HepG2 (cell line): ENCODE measurements around the gene MAT2A. TPM values are rescaled to one million over a fixed set of nuclear protein-coding genes. Genes with fewer than 3 reads are reported as not detected.
A peak's percentile ranks its signal among the peaks of the same experiment; 100 is the strongest.

ENCODE experiments used
- FOXJ3 ChIP-seq: sonication (generic); formaldehyde crosslinking; IDR thresholded peaks from 2 replicates; pipeline ENCODE4 v1.4.0; 2020; ENCODE audit warnings: missing genetic modification reagents, mild to moderate bottlenecking, borderline replicate concordance
- NFKBIZ ChIP-seq: IDR thresholded peaks from 2 replicates; pipeline ENCODE4 v1.6.1; 2018; ENCODE audit warnings: missing genetic modification reagents, missing compliant biosample characterization
- NKX3-1 ChIP-seq: sonication (generic); formaldehyde crosslinking; IDR thresholded peaks from 2 replicates; pipeline ENCODE4 v1.5.0; 2020; ENCODE audit warnings: missing genetic modification reagents
- RORA ChIP-seq: sonication (generic); formaldehyde crosslinking; IDR thresholded peaks from 2 replicates; pipeline ENCODE4 v1.5.0; 2020; ENCODE audit warnings: mild to moderate bottlenecking, missing genetic modification reagents, moderate library complexity
- SAP130 ChIP-seq: IDR thresholded peaks from 2 replicates; pipeline ENCODE4 v1.6.1; 2016; ENCODE audit warnings: low read depth
- ZKSCAN5 ChIP-seq: sonication (generic); formaldehyde crosslinking; IDR thresholded peaks from 2 replicates; pipeline ENCODE4 v1.5.1; 2020; ENCODE audit warnings: mild to moderate bottlenecking, missing genetic modification reagents
- ZMYM2 ChIP-seq: sonication (generic); formaldehyde crosslinking; IDR thresholded peaks from 2 replicates; pipeline ENCODE4 v1.8.0; 2022; ENCODE audit warnings: mild to moderate bottlenecking, missing genetic modification reagents
- ZNF44 ChIP-seq: sonication (generic); formaldehyde crosslinking; IDR thresholded peaks from 2 replicates; pipeline ENCODE4 v1.5.1; 2020; ENCODE audit warnings: mild to moderate bottlenecking, missing genetic modification reagents
- polyA plus RNA-seq, 8 experiments: library from polyadenylated mRNA; depleted of rRNA in 3 of 8; stranded (reverse) in 7 of 8; unstranded in 1 of 8; fragments of >200 nt; fragmentation: Illumina TruSeq in 4 of 8; extraction: Trizol in 4 of 8; gene quantifications; 2 replicates each; pipeline versions ENCODE4 v1.2.1 to v1.2.3, GENCODE V29; 2011 to 2016; ENCODE audit warnings: low read depth in 4 of 8, missing spikeins in 1 of 8, mixed read lengths in 1 of 8; ENCODE audit not compliant: insufficient read depth in 1 of 8
- total RNA-seq, 5 experiments: library from RNA; depleted of rRNA; stranded (reverse); fragments of >200 nt; fragmentation: Illumina TruSeq; extraction: Trizol; gene quantifications; 2 replicates each; pipeline ENCODE4 v1.2.3, GENCODE V29; 2016; ENCODE audit warnings: low read depth in 1 of 5
- TF ChIP-seq, protein P1 (sequence below): sonication (generic); formaldehyde crosslinking; IDR thresholded peaks from 2 replicates; pipeline ENCODE4 v1.5.0; 2020; ENCODE audit warnings: mild to moderate bottlenecking, missing genetic modification reagents
- TF ChIP-seq, protein P2 (sequence below): IDR thresholded peaks from 2 replicates; pipeline ENCODE4 v1.6.1; 2012; ENCODE audit warnings: low read length, improper control_type of control experiment
- TF ChIP-seq, protein P3 (sequence below): sonication (generic); formaldehyde crosslinking; IDR thresholded peaks from 2 replicates; pipeline ENCODE4 v1.5.0; 2020; ENCODE audit warnings: missing genetic modification reagents
- TF ChIP-seq, protein P4 (sequence below): sonication (generic); formaldehyde crosslinking; IDR thresholded peaks from 2 replicates; pipeline ENCODE4 v1.4.0; 2020; ENCODE audit warnings: missing genetic modification reagents
- TF ChIP-seq, protein P5 (sequence below): sonication (generic); formaldehyde crosslinking; IDR thresholded peaks from 2 replicates; pipeline ENCODE4 v1.4.0; 2020; ENCODE audit warnings: missing genetic modification reagents

The MAT2A gene
- total and polyA plus RNA-seq, 2 of the 13 experiments (the other 11 are each of a cell fraction or from before 2014, with no cell fraction given), result 155 to 331 TPM

DNA sequence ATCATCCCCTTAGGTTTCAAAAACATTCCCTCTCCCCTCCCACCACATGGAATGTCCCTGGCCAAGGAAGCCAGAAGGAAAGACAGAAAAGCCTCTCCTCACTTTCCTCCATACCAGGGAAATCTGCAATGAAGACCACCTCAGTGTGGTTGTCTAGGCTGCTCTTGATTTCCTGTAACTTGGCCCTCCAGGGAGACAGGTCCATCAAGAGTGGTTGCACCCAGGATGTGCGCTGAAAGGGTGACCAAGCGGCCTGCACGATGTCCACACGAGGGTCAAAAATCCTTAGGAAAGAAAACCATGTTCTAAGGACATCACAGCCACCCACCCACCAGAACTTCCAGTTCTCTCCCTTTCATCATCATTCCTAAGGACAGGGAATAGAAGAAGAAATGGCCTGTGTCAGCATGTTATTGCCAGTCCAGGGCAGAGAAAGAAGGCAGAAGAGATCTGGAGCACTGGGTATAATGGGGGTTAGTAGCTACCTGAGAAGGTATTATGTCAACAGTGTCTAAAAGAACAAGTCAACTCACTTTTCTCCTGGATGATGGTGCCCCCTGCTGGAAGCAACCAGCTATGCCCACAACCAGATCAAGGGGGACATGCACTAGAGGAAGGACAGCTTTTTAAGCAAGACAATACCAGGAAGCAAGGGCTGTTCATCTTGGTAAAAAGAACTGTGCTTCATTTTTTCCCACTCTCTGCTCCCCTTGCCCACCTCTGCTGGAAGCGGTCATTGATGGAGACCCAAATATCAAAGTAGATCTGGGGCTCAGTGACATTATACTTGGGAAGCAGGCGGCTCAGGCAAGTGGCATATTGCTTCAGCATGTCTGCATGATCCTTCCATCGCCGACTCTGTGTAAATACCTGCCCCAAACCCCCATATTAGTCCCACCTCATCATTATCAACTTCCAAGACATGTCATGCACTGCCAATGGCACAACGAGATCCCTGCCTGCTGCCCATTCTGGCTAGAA is 13.0 kb downstream of the MAT2A start (continued):
- TF ChIP-seq, protein P1, sequence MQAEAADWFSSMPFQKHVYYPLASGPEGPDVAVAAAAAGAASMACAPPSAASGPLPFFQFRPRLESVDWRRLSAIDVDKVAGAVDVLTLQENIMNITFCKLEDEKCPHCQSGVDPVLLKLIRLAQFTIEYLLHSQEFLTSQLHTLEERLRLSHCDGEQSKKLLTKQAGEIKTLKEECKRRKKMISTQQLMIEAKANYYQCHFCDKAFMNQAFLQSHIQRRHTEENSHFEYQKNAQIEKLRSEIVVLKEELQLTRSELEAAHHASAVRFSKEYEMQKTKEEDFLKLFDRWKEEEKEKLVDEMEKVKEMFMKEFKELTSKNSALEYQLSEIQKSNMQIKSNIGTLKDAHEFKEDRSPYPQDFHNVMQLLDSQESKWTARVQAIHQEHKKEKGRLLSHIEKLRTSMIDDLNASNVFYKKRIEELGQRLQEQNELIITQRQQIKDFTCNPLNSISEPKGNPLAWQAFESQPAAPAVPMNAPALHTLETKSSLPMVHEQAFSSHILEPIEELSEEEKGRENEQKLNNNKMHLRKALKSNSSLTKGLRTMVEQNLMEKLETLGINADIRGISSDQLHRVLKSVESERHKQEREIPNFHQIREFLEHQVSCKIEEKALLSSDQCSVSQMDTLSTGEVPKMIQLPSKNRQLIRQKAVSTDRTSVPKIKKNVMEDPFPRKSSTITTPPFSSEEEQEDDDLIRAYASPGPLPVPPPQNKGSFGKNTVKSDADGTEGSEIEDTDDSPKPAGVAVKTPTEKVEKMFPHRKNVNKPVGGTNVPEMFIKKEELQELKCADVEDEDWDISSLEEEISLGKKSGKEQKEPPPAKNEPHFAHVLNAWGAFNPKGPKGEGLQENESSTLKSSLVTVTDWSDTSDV (CRISPR knock-in tag), result no peak
- TF ChIP-seq NFKBIZ (CRISPR knock-in tag) (no peak), RORA (CRISPR knock-in tag) (no peak), NKX3-1 (no peak), ZNF44 (CRISPR knock-in tag) (0 out of 2 replicates have a peak, but pooled peaks have one; percentile 4), ZKSCAN5 (no peak), FOXJ3 (CRISPR knock-in tag) (no peak), SAP130 (CRISPR knock-in tag) (peak; percentile 51), ZMYM2 (no peak)
- TF ChIP-seq, protein P2, sequence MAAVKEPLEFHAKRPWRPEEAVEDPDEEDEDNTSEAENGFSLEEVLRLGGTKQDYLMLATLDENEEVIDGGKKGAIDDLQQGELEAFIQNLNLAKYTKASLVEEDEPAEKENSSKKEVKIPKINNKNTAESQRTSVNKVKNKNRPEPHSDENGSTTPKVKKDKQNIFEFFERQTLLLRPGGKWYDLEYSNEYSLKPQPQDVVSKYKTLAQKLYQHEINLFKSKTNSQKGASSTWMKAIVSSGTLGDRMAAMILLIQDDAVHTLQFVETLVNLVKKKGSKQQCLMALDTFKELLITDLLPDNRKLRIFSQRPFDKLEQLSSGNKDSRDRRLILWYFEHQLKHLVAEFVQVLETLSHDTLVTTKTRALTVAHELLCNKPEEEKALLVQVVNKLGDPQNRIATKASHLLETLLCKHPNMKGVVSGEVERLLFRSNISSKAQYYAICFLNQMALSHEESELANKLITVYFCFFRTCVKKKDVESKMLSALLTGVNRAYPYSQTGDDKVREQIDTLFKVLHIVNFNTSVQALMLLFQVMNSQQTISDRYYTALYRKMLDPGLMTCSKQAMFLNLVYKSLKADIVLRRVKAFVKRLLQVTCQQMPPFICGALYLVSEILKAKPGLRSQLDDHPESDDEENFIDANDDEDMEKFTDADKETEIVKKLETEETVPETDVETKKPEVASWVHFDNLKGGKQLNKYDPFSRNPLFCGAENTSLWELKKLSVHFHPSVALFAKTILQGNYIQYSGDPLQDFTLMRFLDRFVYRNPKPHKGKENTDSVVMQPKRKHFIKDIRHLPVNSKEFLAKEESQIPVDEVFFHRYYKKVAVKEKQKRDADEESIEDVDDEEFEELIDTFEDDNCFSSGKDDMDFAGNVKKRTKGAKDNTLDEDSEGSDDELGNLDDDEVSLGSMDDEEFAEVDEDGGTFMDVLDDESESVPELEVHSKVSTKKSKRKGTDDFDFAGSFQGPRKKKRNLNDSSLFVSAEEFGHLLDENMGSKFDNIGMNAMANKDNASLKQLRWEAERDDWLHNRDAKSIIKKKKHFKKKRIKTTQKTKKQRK, result no peak
- TF ChIP-seq, protein P3, sequence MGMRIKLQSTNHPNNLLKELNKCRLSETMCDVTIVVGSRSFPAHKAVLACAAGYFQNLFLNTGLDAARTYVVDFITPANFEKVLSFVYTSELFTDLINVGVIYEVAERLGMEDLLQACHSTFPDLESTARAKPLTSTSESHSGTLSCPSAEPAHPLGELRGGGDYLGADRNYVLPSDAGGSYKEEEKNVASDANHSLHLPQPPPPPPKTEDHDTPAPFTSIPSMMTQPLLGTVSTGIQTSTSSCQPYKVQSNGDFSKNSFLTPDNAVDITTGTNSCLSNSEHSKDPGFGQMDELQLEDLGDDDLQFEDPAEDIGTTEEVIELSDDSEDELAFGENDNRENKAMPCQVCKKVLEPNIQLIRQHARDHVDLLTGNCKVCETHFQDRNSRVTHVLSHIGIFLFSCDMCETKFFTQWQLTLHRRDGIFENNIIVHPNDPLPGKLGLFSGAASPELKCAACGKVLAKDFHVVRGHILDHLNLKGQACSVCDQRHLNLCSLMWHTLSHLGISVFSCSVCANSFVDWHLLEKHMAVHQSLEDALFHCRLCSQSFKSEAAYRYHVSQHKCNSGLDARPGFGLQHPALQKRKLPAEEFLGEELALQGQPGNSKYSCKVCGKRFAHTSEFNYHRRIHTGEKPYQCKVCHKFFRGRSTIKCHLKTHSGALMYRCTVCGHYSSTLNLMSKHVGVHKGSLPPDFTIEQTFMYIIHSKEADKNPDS (CRISPR knock-in tag), result no peak
- TF ChIP-seq, protein P4, sequence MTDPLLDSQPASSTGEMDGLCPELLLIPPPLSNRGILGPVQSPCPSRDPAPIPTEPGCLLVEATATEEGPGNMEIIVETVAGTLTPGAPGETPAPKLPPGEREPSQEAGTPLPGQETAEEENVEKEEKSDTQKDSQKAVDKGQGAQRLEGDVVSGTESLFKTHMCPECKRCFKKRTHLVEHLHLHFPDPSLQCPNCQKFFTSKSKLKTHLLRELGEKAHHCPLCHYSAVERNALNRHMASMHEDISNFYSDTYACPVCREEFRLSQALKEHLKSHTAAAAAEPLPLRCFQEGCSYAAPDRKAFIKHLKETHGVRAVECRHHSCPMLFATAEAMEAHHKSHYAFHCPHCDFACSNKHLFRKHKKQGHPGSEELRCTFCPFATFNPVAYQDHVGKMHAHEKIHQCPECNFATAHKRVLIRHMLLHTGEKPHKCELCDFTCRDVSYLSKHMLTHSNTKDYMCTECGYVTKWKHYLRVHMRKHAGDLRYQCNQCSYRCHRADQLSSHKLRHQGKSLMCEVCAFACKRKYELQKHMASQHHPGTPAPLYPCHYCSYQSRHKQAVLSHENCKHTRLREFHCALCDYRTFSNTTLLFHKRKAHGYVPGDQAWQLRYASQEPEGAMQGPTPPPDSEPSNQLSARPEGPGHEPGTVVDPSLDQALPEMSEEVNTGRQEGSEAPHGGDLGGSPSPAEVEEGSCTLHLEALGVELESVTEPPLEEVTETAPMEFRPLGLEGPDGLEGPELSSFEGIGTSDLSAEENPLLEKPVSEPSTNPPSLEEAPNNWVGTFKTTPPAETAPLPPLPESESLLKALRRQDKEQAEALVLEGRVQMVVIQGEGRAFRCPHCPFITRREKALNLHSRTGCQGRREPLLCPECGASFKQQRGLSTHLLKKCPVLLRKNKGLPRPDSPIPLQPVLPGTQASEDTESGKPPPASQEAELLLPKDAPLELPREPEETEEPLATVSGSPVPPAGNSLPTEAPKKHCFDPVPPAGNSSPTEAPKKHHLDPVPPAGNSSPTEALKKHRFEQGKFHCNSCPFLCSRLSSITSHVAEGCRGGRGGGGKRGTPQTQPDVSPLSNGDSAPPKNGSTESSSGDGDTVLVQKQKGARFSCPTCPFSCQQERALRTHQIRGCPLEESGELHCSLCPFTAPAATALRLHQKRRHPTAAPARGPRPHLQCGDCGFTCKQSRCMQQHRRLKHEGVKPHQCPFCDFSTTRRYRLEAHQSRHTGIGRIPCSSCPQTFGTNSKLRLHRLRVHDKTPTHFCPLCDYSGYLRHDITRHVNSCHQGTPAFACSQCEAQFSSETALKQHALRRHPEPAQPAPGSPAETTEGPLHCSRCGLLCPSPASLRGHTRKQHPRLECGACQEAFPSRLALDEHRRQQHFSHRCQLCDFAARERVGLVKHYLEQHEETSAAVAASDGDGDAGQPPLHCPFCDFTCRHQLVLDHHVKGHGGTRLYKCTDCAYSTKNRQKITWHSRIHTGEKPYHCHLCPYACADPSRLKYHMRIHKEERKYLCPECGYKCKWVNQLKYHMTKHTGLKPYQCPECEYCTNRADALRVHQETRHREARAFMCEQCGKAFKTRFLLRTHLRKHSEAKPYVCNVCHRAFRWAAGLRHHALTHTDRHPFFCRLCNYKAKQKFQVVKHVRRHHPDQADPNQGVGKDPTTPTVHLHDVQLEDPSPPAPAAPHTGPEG (CRISPR knock-in tag), result no peak
- TF ChIP-seq, protein P5, sequence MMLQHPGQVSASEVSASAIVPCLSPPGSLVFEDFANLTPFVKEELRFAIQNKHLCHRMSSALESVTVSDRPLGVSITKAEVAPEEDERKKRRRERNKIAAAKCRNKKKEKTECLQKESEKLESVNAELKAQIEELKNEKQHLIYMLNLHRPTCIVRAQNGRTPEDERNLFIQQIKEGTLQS (CRISPR knock-in tag), result no peak
